ENCODE measurements around the gene GSTM1.

DNA sequence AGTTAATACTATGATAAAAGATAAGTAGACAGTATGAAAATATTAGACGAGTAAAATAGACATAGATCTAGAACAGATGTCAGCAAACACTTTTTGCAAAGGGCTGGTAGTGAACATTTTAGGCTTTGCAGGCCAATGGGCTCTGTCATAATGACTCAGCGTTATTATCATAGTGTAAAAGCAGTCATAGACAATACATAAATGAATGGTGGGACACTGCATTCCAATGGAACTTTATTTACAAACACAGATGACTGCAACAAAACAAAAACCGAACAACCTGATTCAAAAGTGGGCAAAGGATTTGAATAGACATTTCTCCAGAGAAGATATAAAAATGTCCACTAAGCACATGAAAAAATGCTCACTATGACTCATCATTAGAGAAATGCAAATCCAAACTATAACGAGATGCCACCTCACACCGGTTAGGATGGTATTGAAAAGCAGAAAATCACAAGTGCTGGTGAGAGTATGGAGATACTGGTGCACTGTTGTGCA, 31.8 kb downstream of the GSTM1 start:
- TF ChIP-seq, protein P1, sequence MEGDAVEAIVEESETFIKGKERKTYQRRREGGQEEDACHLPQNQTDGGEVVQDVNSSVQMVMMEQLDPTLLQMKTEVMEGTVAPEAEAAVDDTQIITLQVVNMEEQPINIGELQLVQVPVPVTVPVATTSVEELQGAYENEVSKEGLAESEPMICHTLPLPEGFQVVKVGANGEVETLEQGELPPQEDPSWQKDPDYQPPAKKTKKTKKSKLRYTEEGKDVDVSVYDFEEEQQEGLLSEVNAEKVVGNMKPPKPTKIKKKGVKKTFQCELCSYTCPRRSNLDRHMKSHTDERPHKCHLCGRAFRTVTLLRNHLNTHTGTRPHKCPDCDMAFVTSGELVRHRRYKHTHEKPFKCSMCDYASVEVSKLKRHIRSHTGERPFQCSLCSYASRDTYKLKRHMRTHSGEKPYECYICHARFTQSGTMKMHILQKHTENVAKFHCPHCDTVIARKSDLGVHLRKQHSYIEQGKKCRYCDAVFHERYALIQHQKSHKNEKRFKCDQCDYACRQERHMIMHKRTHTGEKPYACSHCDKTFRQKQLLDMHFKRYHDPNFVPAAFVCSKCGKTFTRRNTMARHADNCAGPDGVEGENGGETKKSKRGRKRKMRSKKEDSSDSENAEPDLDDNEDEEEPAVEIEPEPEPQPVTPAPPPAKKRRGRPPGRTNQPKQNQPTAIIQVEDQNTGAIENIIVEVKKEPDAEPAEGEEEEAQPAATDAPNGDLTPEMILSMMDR (IDR thresholded peaks at IDR 0.05): no peak
- TF ChIP-seq POLR2A (IDR thresholded peaks at IDR 0.05): no peak
